ENCODE measurements around the gene AADACL2. TPM values are rescaled to one million over a fixed set of nuclear protein-coding genes. Genes with fewer than 3 reads are reported as not detected.

AADACL2 gene
- total and polyA plus RNA-seq, 2 of the 4 experiments (the other 2 are of a cell fraction), result not detected

DNA sequence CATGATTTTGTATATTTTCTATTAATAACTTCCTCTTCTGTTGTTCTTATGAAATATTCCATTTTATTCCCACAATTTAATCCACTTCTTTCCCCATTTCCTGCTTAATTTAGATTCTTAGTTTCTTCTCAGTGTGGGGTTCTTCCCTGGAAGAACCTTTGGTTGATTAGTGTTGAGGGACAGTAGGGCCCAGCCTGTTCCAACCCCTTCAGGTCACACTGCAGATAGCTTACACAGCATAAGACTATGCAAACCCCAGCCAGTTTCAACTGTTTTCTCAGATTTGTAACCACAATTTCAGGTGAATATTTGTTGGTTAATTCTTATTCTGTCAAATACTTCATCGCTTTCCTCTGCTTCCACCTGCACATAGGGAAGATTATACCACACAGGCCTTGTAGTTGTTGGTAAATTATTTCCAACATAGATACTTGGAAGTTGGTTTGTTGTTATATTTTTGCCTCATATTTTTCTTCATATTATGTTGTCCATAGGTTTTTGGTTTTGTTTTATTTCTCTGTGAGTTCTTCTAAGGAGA lies 34.7 kb downstream of the AADACL2 start:
- no CpG with 5 or more reads among the region's 1 CpG for WGBS, 2 experiments (ENCODE audit: extremely low coverage in 2 of 2, insufficient read length in 1 of 2)
- Histone ChIP-seq H3K27me3 (ENCODE audit: control insufficient read depth, insufficient read depth, low read length) (no peaks in the 10 kb centered on the region), H3K27ac (ENCODE audit: insufficient read depth, low read length) (no peak overlapping the region), H2AFZ (replicated peaks; ENCODE audit: low read length, poor library complexity) (no peak overlapping the region), H3K56ac (ENCODE audit: extremely low read depth, insufficient read depth, low read length) (no peak overlapping the region), H3K9ac (ENCODE audit: low read depth, low read length) (no peak overlapping the region), H2BK15ac (ENCODE audit: low read depth, low read length) (no peak overlapping the region), H2BK120ac (ENCODE audit: low read depth, low read length) (no peak overlapping the region), H3K9me1 (ENCODE audit: insufficient read depth, low read length) (no peaks in the 10 kb centered on the region), H2BK20ac (ENCODE audit: low read depth, low read length) (no peak overlapping the region), H3K14ac (replicated peaks; ENCODE audit: low read depth, low read length) (no peak overlapping the region), H2AK5ac (ENCODE audit: low read depth, low read length) (no peak overlapping the region), H4K8ac (ENCODE audit: low read depth in 2 of 2, low read length in 2 of 2) (no peak overlapping the region), H3K36me3 (ENCODE audit: control insufficient read depth, insufficient read depth, low read length) (no peaks in the 10 kb centered on the region), H3K4me3 (ENCODE audit: insufficient read depth, low read depth, low read length) (no peak overlapping the region), H3K18ac (ENCODE audit: low read depth, low read length) (no peak overlapping the region), H3K4me1 (ENCODE audit: control insufficient read depth, insufficient read depth, low read length) (no peaks in the 10 kb centered on the region), H2BK5ac (ENCODE audit: low read depth, low read length, poor library complexity, severe bottlenecking) (no peak overlapping the region), H3K9me3 (ENCODE audit: control insufficient read depth, insufficient read depth, low read length) (no peaks in the 10 kb centered on the region), H4K20me1 (ENCODE audit: insufficient read depth, low read length) (no peaks in the 10 kb centered on the region), H3K4ac (ENCODE audit: low read depth, low read length) (no peak overlapping the region), H4K91ac (ENCODE audit: insufficient read depth, low read depth, low read length) (no peak overlapping the region), H3K23ac (ENCODE audit: low read depth, low read length) (no peak overlapping the region), H4K5ac (ENCODE audit: low read depth, low read length) (no peak overlapping the region), H3K4me2 (ENCODE audit: low read depth, low read length) (no peak overlapping the region), H3K79me1 (ENCODE audit: low read depth in 1 of 2, low read length in 2 of 2) (no peaks in the 10 kb centered on the region), H2AK9ac (replicated peaks; ENCODE audit: low read depth, low read length, poor library complexity) (no peak overlapping the region)
- in situ Hi-C loops (cut with MboI; ENCODE audit: low sequenced_read_pairs) (no loop called here), intact Hi-C loops (cut with micrococcal nuclease) (no loop called here), dilution Hi-C loops (cut with HindIII; ENCODE audit: low sequenced_read_pairs, unreplicated experiment) (no loop called here)
- TF ChIP-seq RCOR1 (IDR thresholded peaks at IDR 0.05; ENCODE audit: insufficient replicate concordance, low read length) (no peak), CEBPB (IDR thresholded peaks at IDR 0.05; ENCODE audit: low read depth, low read length) (no peak), MAFK (IDR thresholded peaks at IDR 0.05; ENCODE audit: low read depth, low read length) (no peak), MXI1 (IDR thresholded peaks at IDR 0.05; ENCODE audit: borderline replicate concordance, low read depth, low read length) (no peak), RAD21 (IDR thresholded peaks at IDR 0.05; ENCODE audit: low read length) (no peak), NFE2L2 (IDR thresholded peaks at IDR 0.05; ENCODE audit: low read depth, low read length) (no peak)
- TF ChIP-seq, protein P1, sequence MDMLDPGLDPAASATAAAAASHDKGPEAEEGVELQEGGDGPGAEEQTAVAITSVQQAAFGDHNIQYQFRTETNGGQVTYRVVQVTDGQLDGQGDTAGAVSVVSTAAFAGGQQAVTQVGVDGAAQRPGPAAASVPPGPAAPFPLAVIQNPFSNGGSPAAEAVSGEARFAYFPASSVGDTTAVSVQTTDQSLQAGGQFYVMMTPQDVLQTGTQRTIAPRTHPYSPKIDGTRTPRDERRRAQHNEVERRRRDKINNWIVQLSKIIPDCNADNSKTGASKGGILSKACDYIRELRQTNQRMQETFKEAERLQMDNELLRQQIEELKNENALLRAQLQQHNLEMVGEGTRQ (IDR thresholded peaks at IDR 0.05; ENCODE audit: low read depth, low read length), result no peak
- BruUV-seq (replicated peaks), result no TSS peak
- ATAC-seq (ENCODE audit: low read depth), result no peak
- POLR2A ChIA-PET (ENCODE audit: unreplicated experiment), result no interaction called here
- CTCF ChIA-PET, result interaction anchor here (0.7 kb wide), 1 partner anchor 41 kb away, joined by 3 read pairs; no protein-coding TSS in a partner anchor
- DNase-seq, result no peak
